Gastrocnemius medialis (tissue), 4 donors: ENCODE data around the gene ANKRD63.

Experiments
- CTCF ChIP-seq, 5 experiments: fragments of 450-650 bp in 3 of 5; fragments of 200-600 bp in 2 of 5; sonication (generic) in 2 of 5; IDR thresholded peaks in 4 of 5; conservative IDR thresholded peaks in 1 of 5; 1 replicate in 4 of 5; 2 replicates in 1 of 5; pipeline ENCODE4 v1.5.1; 2016 to 2019; ENCODE audit warnings: antibody characterized with exemption in 5 of 5, mild to moderate bottlenecking in 3 of 5, moderate library complexity in 3 of 5
- POLR2A ChIP-seq, 2 donors: fragments of 450-650 bp; IDR thresholded peaks; one replicate each; pipeline ENCODE4 v1.6.1; 2017; ENCODE audit warnings: antibody characterized with exemption in 2 of 2, mild to moderate bottlenecking in 2 of 2, moderate library complexity in 2 of 2

GRCh38 chr15:40323953-40324937, 41.4 kb upstream of the ANKRD63 start:
- TF ChIP-seq CTCF (IDR thresholded peaks at IDR 0.05 in 4 of 5, conservative IDR thresholded peaks at IDR 0.05 in 1 of 5): no peak
- TF ChIP-seq POLR2A (IDR thresholded peaks at IDR 0.05): no peak
